PFSK-1 (cell line): ENCODE measurements around the gene PTPN21.

ENCODE experiments used
- POLR2AphosphoS5 ChIP-seq: IDR thresholded peaks from 2 replicates; pipeline ENCODE4 v1.6.1; 2012; ENCODE audit warnings: low read depth, mild to moderate bottlenecking, control low read depth, low read length, moderate library complexity
- REST ChIP-seq, 2 experiments: IDR thresholded peaks; 2 replicates each; pipeline versions ENCODE4 v1.6.1 to v1.8.0; 2011 to 2012; ENCODE audit warnings: low read depth in 2 of 2, low read length in 2 of 2, control low read depth in 1 of 2, inconsistent platforms in 1 of 2, mild to moderate bottlenecking in 1 of 2, moderate library complexity in 1 of 2; ENCODE audit not compliant: insufficient read depth in 1 of 2
- TAF1 ChIP-seq: IDR thresholded peaks from 2 replicates; pipeline ENCODE4 v1.6.1; 2012; ENCODE audit warnings: low read length, control low read depth, borderline replicate concordance; ENCODE audit not compliant: insufficient read depth

- no peak for TF ChIP-seq REST (IDR thresholded peaks at IDR 0.05; ENCODE audit: insufficient read depth in 1 of 2, low read depth in 2 of 2, low read length in 2 of 2)
- TF ChIP-seq POLR2AphosphoS5 = no peak
- TF ChIP-seq TAF1 = no peak
Observed at GRCh38 chr14:88572117-88572516, 17.3 kb upstream of the PTPN21 start.
